NCI-H82 (cell line): ENCODE results near the gene ULBP1.
"Not testable (repeated sequence)": the region's sequence is repeated elsewhere in the genome, so short reads cannot be mapped to it uniquely, and the experiment has no call there.

Experiments
- DNase-seq: peaks from one replicate; lab custom pipeline; 2025; lab: John Stamatoyannopoulos, UW

Gene ULBP1

DNA sequence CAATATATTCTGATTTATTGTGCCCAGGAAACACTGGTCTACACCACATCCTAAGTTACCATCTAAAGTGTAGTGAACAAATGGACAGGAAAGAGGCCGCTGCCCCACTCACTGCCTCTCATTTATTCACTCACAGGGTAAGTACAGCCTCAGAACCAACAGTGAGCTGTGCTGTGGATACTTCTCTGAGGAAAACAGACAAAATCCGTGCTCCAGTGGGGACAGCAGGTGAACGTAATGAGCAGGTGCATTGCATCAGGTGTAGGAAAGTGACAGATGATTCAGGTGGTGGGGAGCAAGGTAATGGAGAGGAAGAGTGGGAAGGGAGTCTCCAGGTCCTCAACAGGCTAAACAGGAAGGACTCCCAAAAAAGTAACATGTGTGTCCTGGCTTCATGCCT, 30.3 kb upstream of the ULBP1 start:
- no peak for DNase-seq

DNA sequence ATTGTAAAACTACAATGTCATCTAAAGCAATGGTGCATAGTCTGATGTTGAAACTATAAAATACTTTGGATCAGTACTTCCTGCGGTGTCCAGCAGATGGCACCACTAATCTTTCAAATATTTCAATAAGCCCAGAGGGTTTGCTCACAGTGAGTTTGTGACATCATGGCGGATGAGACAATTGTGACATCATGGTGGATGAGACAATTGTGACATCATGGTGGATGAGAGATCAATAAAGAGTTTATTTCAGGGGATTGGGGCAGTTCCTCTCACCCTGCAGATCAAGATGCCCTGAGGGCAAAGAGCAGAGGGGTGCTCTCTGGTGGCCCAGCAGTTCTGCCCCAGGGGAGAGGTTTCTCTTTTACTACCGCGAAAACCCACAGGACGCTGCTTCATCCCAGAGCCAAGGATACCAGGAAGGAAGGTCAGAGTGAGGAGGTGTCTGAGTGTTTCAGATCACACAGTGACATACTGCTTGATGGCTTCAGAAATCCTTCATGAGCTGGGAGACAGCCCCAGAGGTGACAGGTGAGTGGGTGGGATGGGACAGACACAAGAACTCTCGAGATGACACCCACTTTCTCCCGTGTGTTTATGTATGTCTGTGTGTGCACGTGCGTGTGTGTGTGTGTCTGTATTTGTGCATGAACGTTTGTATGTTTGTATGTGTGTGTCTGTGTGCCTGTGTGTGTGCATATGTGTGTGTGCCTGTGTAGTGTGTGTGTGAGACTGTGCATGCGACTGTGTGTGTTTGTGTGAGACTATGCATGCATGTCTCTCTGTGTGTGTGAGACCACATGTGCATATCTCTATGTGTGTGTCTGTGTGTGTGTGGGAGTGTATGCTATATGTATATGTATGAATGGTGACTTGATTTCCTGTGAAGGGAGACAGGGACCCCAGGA, 29.2 kb upstream of the ULBP1 start:
- peak; percentile 75 for DNase-seq

DNA sequence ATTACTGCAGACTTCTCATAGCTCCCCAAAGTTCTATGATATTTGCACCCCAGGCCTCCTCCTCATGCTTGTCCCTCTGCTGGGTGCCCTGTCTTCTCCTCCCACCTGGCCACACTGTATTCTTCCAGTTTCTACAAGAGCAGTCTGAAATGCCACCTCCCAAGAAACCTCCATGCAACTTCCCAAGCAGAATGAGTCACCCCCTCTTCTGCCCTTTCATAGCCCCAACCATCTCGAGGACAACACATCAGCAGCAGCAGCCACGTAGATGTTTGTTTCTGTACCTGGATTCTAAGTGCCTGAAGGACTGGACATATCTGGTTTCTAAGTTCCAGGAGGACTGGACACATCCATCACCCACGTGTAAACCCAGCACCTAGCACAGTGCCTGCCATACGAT, 28.5 kb upstream of the ULBP1 start:
- DNase-seq = no peak

DNA sequence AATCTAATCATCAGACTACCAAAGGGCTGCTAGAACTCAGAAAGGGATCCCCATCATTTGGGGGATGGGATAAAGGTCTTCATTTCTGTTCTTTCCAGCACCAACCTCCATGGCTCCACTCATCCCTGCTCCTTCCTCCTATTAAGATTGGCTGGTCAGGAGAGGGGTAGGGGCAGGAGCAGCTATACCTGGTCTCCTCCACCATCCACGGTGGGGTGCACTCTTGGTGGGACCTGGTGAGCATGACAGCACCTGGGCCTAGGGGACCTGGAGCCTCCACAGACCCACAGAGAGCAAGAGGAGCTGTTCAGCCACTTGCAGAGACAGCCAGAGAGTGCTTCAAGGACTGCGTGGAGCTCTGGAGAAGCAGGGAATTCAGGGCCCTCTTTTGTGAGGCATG, 28.1 kb upstream of the ULBP1 start:
- no peak for DNase-seq

DNA sequence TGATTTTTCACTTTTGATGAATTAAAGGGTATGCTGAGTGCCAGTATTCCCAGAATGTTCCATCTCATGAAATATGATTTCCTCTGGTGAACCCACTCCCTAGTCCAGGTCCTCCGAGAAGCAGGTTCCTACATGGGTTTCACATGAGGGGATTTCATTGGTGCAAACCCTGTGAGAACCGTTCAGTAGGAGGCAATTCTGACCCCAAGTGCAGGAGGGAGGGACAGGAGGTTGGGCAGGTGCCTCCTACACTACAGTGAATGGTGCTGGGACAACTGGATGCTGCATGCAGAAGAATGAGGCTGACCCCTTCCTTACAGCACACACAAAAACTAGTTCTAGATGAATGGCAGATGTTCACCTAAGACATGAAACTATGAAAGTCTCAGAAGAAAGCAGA, 27.0 kb upstream of the ULBP1 start:
- DNase-seq = no peak

DNA sequence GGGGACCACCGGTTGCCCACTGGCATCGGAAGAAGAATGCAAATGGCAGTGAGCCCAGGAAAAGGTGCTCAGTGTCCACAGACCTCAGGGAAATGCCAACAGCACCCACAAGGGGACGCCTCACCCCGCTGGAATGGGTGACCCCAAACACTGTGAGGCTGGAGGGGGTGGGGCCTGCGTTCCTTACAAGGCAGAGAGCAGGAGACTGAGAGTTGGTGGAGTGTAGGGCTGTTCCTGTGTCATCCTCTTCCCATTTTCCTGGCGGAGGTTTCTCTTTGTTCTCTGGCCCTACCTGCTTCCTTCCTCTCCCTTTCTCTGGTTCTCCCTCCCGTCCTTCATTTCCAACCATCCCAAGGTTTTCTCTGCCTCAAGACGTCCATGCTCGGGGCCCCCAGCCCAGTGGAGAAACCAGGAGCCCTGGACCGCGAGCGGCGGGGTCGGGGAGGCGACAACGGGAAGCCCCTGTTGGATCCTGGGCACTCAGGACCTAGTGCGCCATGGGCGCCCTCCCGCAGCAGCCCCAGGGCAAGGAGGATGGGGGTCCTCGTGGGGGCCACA, 25.7 kb upstream of the ULBP1 start:
- DNase-seq = not testable (repeated sequence)

DNA sequence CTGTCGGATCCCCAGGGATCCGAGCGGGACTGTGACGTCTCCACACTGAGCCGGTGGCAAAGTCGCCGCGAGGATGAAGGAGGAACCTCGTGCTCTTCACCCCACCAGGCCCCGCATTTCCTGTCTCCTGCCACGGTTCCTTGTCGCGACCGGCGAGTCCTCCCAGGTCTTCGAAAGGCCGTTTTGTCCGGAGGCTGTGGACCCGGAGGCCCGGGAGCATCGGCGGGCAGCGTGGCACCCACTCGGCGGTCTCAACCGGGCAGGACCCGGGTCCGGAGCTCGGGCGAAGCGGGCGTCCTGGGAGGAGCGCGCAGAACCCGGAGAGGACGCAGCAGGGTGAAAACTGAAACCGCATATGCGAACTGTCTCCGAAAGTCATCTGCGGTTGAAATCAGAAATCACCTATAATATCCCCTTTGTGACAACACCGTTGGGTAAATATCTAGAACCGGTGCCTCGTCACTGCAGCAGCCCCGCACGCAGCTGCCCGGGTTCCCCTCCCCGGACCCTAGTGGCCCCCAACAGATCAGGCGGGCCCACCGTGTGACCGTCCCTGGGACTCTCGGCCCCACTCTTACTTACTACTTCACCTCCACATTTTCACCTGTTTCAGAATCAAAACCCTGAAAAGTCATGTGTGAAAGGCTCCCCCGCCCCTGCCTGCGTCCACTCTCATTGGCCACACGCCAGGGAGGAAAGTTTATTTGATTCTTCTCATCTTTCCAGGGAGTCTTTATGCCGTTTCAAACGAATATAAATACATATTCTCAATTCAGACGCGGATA, 25.0 kb upstream of the ULBP1 start:
- no peak for DNase-seq

DNA sequence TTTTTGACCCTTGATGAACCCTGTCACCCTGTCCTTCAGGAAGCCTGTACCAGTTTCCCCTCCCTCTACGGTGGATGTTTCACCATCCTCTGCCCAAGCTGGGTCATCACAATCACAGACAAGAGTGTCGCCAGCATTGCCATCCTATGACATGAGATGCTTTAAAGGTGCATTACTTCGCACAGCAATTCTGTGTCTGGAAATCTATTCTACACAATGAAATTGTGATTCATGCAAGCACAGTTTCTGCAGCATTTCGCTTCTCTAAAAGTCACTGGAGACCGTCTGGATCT, 24.4 kb upstream of the ULBP1 start:
- DNase-seq = no peak

DNA sequence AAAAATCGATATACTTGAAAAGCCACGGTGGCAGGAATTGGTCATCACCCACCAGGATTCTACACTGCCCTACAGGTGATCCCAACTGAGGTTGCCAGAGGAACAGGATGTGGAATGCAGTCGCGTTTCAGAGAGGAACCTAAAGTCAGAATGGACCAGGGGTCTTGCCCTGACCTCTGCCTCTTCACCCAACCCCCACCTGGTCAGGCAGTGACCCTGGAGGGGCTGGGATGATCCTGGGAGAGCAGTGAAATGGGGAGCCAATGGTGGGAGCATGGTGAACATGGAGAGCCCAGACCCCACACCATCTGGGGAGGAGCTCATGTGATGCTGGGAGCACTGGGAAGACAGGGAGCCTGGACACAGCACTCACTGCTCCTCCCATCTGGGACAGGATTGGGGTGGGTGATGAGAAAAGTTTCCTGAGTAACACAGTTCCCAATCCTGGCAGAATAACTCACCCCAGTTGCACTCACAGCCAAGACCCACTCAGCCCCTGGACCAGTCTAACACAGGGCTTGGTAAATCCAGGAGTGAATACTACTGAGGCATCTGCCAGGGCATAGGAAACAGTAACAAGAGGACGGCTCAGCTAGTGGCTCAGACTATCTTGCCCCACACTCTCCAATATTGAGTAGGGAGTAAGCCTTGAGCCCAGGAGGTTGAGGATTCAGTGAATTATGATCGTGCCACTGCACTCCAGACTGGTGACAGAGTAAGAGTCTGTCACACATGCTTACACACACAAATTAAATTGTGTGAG, 23.7 kb upstream of the ULBP1 start:
- DNase-seq = no peak

DNA sequence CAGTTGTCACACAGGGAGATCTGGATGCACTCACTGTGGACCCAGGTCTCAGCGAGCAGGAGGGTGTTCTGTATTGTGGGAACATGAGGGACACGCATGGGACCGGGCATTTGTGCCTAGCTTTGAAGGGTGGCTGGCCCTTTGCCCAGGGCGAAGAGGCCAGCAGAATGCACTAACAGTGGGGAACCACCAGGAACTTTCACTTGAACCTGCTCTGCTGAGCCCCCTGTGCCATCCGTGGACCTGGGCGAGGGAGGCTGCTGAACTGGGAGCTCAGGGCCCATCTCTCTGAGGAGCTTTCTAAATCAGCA, 23.1 kb upstream of the ULBP1 start:
- DNase-seq = no peak

DNA sequence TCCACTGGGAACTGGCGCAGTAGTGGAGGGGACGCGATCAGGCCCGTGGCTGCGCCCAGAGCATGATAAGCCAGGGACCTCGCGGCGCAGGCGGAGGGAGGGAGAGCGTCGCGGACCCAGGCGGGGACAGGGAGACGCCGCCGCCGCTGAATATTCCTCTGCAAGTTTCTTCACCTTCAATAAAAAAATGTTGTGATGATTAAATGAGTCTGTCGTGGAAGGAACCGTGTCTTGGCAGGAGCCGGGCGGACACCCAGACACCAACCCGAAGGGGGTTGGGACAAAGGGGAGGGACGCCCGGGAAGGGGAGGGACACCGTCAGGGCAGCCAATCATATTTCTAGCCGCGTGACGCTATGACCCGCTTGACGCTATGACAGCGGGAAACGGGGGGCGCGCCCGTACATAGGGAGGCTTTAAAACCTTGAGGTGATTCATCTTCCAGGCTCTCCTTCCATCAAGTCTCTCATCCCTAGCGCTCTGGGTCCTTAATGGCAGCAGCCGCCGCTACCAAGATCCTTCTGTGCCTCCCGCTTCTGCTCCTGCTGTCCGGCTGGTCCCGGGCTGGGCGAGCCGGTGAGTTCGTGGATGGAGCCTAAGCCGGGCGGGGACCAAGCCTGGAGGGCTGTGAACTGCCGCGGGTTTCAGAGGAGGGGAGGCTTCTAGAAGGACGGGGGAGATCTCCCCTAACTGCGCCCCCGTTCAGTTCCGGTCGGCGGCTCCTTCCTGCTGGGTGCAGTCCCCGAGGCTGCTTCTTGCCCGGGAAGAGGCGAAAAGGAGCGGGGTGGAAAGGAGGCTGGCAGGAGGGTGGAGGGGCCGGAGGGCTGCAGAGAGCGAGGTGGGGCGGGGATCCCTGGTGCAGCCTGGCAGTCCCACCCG, 21.9 kb upstream of the ULBP1 start, which contains the start of gene ULBP2:
Gene ULBP2 (plus strand): TSS at position 432 of the 878 bp plus-strand sequence. CDS start 59 bp downstream, at position 491.
- peak; percentile 79 for DNase-seq

DNA sequence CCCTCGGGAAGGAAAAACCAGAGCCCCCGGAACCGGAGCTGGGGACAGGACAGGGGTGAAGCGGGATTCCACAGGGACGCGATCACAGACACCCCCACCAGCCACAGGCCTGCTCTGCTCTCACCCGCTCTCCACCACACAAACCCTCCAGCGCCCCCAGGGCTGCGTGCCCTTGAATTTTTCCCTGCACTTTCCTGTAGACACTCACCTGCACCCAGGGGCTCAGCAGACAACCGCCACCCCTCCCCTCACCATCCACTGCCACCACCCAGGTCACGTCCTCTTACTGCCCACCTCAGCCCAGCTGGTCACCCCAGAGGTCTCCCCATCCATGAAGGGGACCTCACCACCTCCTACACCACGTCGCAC, 21.3 kb upstream of the ULBP1 start:
- DNase-seq = no peak

DNA sequence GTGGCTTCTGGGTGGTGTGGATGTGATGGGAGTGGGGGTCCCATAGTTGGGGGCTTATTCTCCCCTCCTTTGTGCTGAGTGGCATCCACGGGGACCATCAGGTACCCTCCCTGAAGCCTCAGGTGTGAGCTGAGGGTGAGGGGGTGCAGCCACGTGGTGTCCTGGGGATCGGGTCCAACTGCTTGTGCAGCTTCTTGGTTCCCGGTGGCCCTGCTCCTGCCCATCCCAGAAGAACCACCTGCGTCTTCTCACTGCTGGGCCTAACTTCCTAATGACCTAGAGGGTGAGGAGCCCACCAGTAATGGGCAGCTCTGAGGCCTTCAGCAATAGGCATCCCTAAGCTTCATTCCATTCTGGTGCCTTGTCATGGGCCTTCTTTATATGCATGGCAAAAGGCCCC, 20.4 kb upstream of the ULBP1 start:
- not testable (repeated sequence) for DNase-seq

DNA sequence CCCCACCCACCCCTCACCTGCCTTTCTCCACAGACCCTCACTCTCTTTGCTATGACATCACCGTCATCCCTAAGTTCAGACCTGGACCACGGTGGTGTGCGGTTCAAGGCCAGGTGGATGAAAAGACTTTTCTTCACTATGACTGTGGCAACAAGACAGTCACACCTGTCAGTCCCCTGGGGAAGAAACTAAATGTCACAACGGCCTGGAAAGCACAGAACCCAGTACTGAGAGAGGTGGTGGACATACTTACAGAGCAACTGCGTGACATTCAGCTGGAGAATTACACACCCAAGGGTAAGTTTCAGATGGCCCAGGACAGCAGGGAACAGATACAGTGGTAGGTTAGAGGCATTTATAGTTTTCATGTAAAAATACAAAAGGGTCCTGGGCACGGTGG, 18.5 kb upstream of the ULBP1 start:
- not testable (repeated sequence) for DNase-seq

DNA sequence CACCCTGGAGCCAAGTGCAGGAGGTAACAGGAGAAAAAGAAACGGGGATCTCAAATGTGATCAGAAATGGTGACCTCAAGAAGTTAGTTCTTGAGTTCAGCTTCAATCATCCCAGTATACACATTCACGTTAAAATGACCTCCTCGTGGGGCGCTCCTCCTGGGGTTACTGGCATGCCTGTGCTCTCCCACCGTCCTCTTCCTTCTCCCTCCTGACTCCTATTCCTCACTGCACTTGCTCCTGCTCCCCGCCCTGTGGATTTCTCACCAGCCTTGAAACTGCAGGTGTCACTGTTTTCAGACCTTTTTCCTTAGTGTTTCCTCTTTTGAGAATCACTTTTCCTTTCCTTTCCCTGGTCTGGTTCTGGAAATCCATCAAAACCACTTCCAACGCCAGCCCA, 17.1 kb upstream of the ULBP1 start:
- not testable (repeated sequence) for DNase-seq

DNA sequence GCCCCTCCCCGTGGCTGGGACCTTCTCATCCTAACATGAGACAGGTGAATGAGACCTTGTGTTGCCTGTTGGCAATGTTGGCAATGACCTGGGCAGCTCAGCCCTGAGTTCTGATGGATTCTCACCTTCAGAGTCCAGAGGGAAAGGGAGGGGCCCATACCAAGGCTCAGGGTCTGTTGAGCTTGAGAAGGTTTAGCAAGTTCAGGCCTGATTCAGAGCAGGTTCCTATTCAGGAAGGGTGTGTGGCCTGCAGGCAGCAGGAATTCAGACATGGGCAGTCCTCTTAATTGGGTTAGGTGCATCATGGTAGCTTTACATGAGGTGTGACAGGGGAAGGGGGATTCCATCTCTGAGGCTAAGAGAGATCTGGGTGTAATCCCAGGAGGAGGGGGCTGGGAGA, 16.2 kb upstream of the ULBP1 start:
- not testable (repeated sequence) for DNase-seq

DNA sequence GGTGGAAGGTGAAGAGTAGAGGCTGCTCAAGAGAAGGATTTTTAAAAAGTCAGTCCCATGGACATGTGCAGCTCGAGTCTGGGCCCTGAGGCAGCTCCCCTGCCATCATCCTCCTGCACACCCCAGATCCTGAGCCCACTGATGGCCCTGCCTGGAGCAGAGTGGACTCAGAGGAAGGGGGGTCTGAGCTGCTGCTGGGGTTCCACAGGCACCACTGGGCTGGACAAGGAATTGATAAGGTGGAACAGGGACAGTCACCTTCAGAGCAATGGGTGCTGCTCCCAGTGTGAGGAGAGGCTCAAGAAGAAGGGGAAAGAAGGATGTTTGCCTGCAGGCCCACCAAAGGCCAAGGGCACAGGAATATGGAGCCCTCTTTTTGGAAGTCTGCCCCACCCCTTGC, 15.7 kb upstream of the ULBP1 start:
- no peak for DNase-seq

DNA sequence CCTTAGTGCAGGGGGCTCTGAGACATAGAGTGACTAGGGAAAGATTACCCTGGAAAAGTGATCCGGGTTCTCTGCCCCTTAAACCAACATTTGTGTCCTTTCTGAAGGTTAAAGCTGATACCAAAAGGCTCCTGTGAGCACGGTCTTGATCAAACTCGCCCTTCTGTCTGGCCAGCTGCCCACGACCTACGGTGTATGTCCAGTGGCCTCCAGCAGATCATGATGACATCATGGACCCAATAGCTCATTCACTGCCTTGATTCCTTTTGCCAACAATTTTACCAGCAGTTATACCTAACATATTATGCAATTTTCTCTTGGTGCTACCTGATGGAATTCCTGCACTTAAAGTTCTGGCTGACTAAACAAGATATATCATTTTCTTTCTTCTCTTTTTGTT, 15.1 kb upstream of the ULBP1 start:
- no peak for DNase-seq

DNA sequence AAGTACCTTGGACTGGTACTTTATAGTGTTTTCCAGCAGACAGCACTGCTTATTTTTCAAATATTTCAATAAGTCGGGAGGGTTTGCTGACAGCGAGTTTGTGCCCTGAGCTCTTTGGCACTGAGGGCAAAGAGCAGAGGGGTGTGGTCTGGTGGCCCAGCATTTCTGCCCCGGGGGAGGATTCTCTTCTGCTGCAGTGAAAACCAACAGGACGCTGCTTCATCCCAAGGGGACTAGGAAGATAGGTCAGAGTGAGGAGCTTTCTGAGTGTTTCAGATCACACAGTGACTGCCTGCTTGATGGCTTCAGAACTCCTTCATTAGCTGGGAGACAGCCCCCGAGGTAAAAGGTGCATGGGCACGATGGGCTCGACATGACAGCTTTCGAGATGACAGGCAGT, 13.3 kb upstream of the ULBP1 start:
- DNase-seq = no peak

DNA sequence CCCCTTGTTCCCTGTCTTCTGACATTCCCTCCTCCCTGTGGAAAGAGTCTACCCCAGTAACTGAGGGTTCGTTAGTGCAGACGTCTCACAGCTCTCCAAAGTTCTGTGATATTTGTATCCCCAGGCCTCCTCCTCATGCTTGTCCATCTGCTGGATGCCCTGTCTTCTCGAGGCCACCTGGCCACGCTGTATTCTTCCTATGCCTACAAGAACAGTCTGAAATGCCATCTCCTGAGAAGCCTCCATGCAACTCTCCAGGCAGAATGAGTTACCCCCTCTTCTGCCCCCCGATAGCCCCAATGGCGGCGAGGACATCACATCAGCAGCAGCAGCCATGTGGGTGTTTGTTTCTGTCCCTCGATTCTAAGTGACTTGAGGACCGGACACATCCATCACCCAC, 12.6 kb upstream of the ULBP1 start:
- no peak for DNase-seq

DNA sequence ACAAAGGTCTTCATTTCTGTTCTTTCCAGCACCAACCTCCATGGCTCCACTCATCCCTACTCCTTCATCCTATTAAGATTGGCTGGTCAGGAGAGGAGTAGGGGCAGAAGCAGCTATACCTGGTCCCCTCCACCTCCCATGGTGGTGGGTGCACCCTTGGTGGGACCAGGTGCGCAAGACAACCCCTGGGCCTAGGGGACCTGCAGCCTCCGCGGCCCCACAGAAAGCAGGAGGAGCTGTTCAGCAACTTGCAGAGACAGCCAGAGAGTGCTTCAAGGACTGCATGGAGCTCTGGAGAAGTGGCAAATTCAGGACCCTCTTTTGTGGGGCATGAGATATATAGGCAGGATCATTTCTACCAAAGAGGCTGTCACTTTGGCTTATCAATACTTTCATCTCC, 12.1 kb upstream of the ULBP1 start:
- no peak for DNase-seq

DNA sequence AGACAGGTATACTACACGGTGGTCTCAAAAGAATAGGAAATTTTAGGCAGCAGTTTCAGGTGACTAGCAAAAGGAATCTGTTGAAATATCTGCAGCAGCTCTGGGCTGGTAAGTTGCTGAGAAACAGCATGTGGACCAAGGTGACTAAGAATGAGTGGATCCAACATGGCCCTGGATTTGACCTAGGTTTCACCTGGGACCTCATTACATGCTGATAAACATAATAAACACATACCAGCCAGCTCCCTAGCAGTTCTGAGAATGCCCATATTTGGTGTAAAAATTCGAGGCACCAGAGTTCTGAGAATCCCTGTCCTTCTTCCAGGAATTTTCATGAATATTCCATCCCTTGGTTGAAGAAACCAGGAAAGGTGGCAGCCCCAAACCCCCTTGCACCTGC, 10.4 kb upstream of the ULBP1 start:
- not testable (repeated sequence) for DNase-seq
